Fibroblast of skin of left quadriceps (primary cell): ENCODE results near the gene MLXIP.

Experiments used
- DNase-seq, 2 experiments: peaks; one replicate each; pipeline ENCODE4 v3.0.0-alpha.2; 2013; ENCODE audit warnings: low read depth in 2 of 2

Gene MLXIP

DNA sequence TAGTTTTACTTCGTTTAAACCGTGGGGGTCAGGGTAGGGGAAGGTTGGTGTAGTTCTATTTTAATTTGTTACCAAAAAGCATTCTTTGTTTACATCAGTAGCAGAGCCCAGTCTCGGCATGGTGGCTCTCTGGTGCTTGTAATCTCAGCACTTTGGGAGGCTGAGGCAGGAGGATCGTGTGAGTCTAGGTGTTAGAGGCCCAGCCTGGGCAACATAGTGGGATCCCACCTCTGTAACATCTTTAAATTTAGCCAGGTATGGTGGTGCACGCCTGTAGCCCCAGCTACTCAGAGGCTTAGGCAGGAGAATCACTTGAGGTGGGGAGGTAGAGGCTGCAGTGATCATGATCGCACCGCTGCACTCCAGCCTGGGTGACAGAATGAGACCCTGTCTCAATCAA, 106.5 kb downstream of the MLXIP start:
- no peak for DNase-seq

DNA sequence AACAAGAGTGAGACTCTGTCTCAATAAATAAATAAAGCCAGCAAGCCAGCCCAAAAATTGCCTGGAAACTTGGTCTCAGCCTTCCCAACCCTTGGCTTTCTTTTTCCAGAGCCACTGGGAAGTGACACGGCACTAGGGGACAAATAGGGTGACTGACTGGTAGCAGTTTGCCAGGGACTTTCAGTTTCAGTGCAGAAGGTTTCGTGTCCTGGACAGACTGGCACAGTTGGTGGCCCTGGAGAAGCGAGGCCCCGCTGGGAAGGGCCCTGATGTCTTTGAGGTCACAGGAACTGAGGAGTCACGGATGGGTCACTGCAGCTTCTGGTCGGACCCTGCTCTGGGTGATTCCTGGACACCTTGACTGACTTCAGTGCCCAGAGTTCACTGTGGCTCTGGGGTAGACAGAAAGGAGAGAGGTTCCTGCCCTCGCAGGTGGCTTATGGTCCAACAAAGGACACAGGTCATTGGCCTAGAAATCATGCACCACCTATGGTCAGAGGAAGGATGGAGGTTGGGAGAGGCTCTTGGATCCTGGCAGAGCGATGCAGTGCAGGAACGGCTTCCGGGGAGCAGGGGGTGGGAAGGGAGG, 107.0 kb downstream of the MLXIP start:
- DNase-seq = no peak

DNA sequence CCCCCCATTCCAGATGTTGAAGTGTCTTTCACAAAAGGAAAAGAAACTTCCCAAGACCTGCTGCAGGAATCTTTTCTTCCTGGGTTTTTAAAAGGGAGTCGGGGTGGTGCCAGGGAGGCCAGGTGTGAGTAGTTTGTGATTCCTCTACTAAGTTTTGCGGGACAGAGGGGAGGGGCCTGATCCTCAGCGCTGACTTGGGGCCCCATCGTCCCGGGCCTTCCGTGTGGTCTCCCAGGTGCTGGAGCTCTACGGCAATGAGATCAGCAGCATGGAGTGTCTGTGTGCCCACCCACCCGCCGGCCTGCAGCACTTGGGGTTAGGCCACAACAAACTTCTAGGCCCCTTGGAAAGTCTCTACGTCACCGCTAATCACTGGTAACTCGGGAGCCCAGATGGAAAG, 108.9 kb downstream of the MLXIP start:
- DNase-seq = no peak

DNA sequence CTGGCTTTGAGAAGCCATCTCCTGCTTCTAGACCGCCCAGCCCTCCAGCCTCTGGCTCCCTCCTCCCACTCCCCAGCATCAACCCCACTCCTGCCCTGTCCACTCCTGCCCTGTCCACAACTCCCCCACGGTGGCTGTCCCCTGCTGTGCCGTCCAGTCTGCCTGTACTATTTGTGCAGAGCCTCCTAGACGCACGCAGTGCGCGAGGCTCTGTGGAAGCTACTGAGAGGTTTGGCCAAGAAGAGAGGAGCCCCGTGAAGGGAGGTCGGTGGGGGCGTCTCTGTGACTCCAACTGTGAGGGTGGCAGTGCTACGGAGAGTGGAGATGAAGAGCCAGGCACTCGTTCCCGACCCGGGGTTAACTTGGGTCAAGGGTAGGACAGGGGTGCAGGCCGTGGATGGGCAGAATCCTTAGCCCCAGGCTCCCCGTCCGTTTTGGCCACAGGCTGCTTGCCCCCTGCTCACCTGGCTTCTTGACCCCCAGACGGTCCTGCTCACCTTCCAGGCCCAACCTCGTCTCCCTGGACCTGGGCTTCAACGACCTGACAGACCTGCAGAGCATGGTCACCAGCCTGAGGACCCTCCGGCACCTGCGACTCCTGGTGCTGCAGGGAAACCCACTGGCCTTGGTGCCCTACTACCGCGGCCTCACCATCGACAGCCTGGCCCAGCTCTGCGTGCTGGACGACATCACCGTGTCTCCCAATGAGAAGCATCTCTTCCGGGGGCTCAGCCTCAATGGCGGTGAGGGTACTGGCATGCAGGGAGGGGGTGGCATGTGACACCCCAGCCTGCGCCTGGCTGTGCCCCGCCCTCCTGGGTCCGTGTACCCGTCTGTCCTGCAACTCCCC, 111.3 kb downstream of the MLXIP start:
- DNase-seq = no peak

DNA sequence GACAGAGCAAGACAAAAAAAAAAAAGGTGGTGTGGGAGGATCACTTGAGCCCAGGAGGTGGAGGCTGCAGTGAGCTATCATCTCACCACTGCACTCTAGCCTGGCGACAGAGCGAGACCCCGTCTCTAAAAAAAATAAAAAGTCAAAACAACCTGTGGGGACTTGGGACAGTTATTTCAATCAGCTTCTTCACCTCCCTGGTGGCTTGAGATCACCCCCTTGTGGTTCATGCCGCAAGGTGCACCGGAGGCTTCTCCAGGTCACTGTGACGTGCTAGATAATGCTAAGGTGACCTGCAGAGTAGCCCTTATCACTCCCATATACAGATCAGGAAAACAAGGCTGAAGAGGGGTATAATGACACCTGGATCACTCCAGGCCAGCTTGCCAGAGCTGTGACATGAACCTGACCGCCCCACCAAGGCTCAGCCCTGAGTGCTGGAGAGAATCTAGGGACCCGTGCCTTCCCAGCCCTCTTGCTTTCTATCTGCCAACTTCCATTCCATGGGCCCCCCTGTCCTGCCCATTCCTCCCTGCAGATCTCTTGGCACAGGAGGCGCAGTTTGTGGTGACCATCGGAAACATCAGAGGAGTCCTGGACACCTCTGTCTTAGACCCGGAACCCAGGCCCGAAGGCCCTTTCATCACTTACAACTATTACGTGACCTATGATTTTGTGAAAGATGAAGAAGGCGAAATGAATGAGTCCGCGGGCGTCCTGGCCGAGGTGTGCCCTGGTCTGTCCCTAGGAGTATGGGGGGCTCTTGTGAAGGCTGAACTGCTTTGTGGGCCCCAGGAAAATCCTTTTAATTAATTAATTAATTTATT, 112.5 kb downstream of the MLXIP start:
- DNase-seq = no peak

DNA sequence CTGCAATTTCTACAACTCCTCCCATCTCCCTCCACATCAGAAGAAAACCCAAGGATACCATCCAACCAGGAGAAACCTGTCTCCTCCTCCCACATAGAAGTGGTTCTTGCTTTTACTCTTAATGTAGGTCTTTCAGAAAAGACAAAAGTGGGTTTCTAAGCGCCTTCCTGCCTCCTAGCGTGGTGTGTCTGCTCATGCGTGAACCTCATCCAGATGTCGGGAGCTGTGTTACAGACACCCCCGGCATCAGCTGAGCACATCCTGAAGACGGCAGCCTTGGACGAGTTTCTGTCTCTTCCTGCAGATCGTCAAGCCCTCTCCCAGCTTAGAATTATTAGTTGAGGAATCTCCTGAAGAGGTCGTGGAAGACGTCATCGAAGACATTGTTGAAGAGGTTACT, 113.9 kb downstream of the MLXIP start:
- no peak for DNase-seq

DNA sequence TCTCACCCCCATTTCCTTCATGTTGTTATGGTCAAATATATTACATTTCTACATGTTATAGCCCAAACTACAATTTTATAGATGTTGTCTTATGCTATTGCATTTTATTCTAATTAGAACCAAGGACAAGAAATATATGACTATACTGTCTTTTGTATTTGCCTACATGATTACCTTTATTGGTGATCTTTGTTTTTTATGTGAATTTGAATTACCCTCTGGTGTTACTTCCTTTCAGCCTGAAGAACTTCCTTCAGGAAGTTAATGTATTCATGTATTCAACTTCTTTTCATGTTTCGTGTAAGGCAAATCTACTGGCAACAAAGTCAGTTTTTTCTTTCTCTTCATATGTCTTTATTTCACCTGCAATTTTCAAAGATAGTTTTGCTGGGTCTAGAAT, 116.2 kb downstream of the MLXIP start:
- DNase-seq = no peak

DNA sequence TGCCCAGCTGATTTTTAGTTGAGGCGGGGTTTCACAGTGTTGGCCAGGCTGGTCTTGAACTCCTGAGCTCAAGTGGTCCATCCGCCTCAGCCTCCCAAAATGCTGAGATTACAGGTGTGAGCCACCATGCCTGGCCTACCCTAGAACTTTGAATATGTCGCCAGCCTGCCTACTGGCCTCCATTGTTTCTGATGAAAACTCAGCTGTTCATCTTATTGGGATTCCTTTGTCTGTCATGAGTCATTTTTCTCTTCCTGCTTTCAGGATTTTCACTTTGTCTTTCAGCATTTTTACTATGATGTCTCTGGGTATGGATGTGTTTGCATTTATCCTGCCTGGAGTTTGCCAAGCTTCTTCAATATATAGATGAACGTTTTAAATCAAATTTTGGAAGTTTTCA, 116.8 kb downstream of the MLXIP start:
- DNase-seq = no peak
